Stimulated activated CD4-positive, alpha-beta T cell treated with anti-CD3 and anti-CD28 coated beads, Interleukin-1b, Interleukin-23, amount 100 ng/mL, for 48 hours (primary cell): ENCODE measurements around the gene ENOX2.
A peak's percentile ranks its signal among the peaks of the same experiment; 100 is the strongest.
"Not testable (repeated sequence)": the region's sequence is repeated elsewhere in the genome, so short reads cannot be mapped to it uniquely, and the experiment has no call there.

Source experiments
- DNase-seq: peaks from one replicate; pipeline ENCODE4 v3.0.0-alpha.2; 2020

The ENOX2 gene

GRCh38 chrX:130902783-130903613, at the start of gene ENOX2:
TSS of gene ENOX2 (minus strand) at chrX:130903209. CDS start at chrX:130703216, 199,993 bp downstream.
- DNase-seq, result peak; percentile 84

GRCh38 chrX:130952266-130953043, 49.4 kb upstream of the ENOX2 start:
- no peak for DNase-seq

- DNase-seq, result no peak
These were observed 41.2 kb upstream of the ENOX2 start for GRCh38 chrX:130944230-130944629.

- no peak for DNase-seq
These were observed 34.1 kb upstream of the ENOX2 start for GRCh38 chrX:130937101-130937500.

- DNase-seq, result no peak
These were observed 30.3 kb upstream of the ENOX2 start for GRCh38 chrX:130933358-130933757.

GRCh38 chrX:130920405-130920804, 17.4 kb upstream of the ENOX2 start:
- not testable (repeated sequence) for DNase-seq

- not testable (repeated sequence) for DNase-seq
These were observed 16.7 kb upstream of the ENOX2 start for GRCh38 chrX:130919676-130920075.

GRCh38 chrX:130918498-130918897, 15.5 kb upstream of the ENOX2 start:
- not testable (repeated sequence) for DNase-seq

GRCh38 chrX:130916636-130917422, 13.8 kb upstream of the ENOX2 start:
- peak; percentile 10 for DNase-seq

- DNase-seq, result no peak
These were observed 12.3 kb upstream of the ENOX2 start for GRCh38 chrX:130915302-130915701.

GRCh38 chrX:130909469-130910136, 6.6 kb upstream of the ENOX2 start:
- no peak for DNase-seq

GRCh38 chrX:130906776-130907175, 3.8 kb upstream of the ENOX2 start:
- no peak for DNase-seq

- no peak for DNase-seq
These were observed 595 bp downstream of the ENOX2 start for GRCh38 chrX:130902446-130902782.

GRCh38 chrX:130896802-130897501, 6.1 kb downstream of the ENOX2 start:
- no peak for DNase-seq

- DNase-seq, result no peak
These were observed 7.0 kb downstream of the ENOX2 start for GRCh38 chrX:130896026-130896425.

- DNase-seq, result no peak
These were observed 7.7 kb downstream of the ENOX2 start for GRCh38 chrX:130895299-130895698.

GRCh38 chrX:130893356-130894085, 9.5 kb downstream of the ENOX2 start:
- DNase-seq, result no peak

- no peak for DNase-seq
These were observed 15.6 kb downstream of the ENOX2 start for GRCh38 chrX:130887376-130887775.

GRCh38 chrX:130885996-130886395, 17.0 kb downstream of the ENOX2 start:
- DNase-seq, result no peak

- no peak for DNase-seq
These were observed 17.5 kb downstream of the ENOX2 start for GRCh38 chrX:130885508-130885907.

- DNase-seq, result no peak
These were observed 18.4 kb downstream of the ENOX2 start for GRCh38 chrX:130884627-130885026.
